ENCODE measurements around the gene ENPEP.
A peak's percentile ranks its signal among the peaks of the same experiment; 100 is the strongest.
"Not testable (repeated sequence)": the region's sequence is repeated elsewhere in the genome, so short reads cannot be mapped to it uniquely, and the experiment has no call there.

Gene ENPEP

GRCh38 chr4:110516106-110516922 is 40.4 kb downstream of the ENPEP start:
- DNase-seq (ENCODE audit: low read depth in 2 of 2), result peak; percentile 44 to 45

DNA sequence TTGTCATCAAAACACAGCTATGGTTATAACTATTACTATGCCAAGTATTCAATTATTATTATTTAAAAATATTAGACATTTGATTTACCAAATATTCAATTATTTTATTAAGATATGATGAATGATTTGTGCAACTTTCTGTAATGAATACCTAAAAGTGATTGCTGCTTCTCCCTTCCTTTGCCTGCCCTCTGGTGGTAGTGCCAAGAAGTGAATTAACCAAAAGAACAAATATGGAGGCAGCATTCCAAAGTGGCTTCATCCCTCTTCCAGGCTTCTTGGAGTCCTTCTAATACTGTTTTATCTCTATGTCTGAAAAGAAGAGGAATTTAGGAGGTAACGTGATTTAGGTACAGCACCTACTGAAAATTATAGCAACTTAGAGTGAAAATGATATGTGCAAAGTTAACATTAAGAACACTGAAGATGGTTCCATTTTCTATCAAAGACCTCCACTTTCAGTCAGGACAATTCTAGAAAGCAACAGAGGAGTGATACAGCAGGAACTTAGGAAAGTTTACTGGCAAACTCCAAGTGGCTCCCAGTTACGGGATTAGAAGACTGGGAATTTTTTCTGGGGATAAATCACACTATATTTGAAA is 43.0 kb downstream of the ENPEP start:
- DNase-seq (ENCODE audit: low read depth in 2 of 2), result no peak

DNA sequence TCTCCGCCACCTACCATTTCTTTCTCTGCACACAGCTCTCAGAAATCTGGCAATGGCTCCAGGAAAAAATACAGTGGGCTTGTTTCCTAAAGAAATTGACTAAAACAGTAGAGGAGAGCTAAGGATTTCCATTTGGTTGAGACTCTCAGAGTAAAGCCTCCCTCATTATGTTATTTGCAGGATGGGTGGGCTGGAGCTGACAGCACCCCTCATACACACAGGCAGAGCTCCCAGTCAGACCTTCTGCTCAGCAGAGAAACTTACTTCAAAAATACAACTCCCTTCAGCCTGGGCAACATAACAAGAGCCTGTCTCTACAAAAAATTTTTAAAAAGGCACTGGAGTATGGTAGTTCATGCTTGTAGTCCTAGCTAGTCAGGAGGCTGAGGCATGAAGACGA is 44.9 kb downstream of the ENPEP start:
- no peak for DNase-seq (ENCODE audit: low read depth in 2 of 2)

GRCh38 chr4:110526589-110526988 is 50.6 kb downstream of the ENPEP start:
- no peak for DNase-seq (ENCODE audit: low read depth in 2 of 2)

GRCh38 chr4:110527156-110527555 is 51.2 kb downstream of the ENPEP start:
- DNase-seq (ENCODE audit: low read depth in 2 of 2), result no peak

DNA sequence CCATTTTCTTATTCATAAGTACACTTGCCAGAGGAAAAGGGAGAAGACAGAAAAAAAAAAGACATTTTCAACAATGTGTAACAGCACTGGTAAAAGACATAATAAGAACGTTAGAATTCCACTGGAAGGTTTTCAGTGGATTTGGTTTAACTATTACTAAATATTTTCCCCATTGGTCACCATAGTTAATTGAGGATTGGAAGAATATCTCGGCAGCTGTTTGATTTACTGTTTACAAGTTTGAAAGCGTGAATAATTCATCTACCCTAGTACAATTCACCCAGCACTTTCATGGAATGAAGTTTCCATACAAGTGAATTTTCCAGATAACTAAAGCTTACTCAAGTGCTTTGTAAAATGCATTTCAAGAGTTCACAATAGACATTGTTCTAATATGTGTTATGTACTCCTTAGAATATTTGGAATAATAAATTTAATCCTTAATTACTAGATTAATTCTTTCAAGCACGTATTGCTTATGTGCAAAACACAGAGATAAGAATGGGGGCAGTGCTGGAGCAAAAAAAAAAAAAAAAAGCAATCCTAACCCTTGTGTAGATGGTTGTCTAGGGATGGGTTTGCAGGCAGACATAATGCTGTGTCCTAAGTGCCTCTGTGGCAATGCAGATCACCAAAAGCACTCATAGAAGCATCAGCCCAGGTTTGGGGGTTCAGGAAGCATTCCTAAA is 57.1 kb downstream of the ENPEP start:
- no peak for DNase-seq (ENCODE audit: low read depth in 2 of 2)

- no peak for DNase-seq (ENCODE audit: low read depth in 2 of 2)
Measured at GRCh38 chr4:110533590-110533910, 57.6 kb downstream of the ENPEP start.

DNA sequence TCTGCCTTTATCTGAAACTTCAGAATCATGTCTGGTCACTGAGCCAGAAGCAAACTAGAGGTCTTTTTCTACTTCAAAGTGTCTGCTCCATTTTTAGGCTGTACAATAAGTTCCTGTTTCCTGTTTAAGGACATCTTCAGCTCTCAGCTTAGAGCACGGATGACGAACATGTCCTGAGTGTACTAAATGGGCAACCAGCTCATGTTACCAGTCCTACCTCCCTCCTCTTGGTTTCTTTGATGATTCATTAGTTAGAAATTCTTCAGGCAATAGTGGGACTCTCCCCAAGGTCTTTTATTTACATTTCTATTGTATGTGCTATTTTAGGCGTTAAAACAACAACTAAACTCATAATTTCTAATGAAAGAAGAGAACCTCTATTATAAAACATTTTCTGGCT is 58.0 kb downstream of the ENPEP start:
- DNase-seq (ENCODE audit: low read depth in 2 of 2), result no peak

- no peak for DNase-seq (ENCODE audit: low read depth in 2 of 2)
Measured at GRCh38 chr4:110540581-110540980, 64.6 kb downstream of the ENPEP start.

DNA sequence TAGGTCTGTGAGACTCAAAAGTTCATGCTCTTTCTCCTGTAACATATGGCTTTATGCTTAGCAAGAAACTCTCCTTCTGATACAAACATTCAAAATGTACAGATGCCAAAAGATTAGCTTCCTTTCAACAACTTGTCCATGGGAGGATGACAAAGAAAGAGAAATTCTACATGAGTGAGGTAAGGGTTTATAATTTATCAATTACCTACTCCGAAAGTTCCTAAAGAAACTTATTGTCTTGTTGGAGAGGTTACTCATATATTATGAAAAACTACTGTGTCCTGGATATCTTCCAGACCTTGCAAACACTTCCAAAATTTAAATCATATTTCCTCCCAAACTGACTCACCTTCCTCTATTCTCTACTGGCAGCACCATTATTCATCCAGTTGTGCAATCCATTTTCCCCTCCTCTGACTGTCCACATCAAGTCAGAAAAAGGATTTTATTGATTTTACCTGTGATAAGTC is 65.1 kb downstream of the ENPEP start:
- no peak for DNase-seq (ENCODE audit: low read depth in 2 of 2)

- DNase-seq (ENCODE audit: low read depth in 2 of 2), result no peak
Measured at GRCh38 chr4:110543577-110543976, 67.6 kb downstream of the ENPEP start.

DNA sequence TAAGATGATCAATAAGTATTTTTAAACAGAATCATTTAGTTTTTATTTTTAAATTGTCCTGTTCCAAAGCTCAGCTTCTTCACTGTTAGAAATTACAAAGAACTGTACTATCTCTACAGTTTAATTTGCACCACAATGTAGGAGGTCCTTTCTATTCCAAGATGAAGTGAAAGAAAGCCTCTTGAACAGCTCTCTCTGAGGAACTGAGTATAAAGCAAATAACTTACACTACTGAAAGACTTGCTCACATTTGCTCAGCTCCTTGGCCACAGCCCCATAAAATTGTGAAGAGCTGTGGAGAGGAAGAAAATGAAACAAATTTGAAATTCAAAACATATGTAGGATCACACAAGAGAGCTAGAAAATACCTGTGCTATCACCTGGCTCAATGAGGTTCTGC is 68.6 kb downstream of the ENPEP start:
- DNase-seq (ENCODE audit: low read depth in 2 of 2), result no peak

GRCh38 chr4:110550260-110550659 is 74.3 kb downstream of the ENPEP start:
- DNase-seq (ENCODE audit: low read depth in 2 of 2), result no peak

DNA sequence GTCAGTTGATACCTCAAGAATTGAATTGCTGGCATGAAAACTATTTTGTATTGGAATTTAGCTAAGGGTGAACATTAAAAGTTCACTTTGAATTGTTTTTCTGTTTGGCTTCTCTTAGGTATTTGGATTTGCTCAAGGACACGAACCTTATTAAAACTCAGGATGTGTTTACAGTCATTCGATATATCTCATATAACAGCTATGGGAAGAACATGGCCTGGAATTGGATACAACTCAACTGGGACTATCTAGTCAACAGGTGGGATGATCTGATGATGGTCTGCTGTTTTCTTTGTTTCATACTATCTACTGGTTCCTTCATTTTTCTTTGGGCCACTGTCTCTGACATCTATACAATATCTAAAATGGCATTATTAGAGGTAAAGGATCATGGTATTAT is 77.2 kb downstream of the ENPEP start:
- DNase-seq (ENCODE audit: low read depth in 2 of 2), result no peak

GRCh38 chr4:110567214-110567613 is 91.3 kb downstream of the ENPEP start:
- no peak for DNase-seq (ENCODE audit: low read depth in 2 of 2)

GRCh38 chr4:110576696-110577095 is 100.7 kb downstream of the ENPEP start:
- DNase-seq (ENCODE audit: low read depth in 2 of 2), result not testable (repeated sequence)

DNA sequence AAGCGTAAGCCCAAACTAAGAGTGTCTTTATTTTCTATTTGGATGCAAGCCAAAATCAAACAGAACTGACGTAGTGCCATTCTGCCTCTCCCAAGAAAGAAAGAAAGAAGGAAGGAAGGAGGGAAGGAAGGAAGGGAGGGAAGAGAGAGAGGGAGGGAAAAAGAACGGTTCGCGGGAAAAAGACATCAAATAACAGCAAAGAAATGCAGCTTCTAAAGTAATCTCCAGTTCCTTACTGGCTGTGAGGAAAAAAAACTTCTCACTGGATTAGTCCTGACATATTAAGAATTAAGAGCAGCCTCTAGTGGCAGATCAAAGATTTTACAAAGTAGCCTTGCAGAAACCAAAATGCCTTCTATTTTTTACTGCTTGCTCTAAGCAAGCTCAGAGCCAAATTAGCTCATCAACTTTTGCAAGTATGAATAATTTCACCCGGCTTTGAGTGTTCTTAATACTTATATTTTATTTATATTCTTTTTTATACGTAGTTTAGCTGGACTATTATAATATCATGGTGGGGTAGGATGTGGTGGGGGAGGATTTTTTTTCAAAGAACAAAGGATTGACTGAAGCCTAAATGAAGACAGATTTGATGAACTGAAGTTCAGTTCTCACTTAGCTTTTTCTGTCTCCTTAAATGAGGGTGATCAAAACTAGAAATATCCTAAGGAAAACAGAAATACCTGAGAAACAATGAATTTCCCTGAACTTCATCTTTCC is 110.3 kb downstream of the ENPEP start:
- no peak for DNase-seq (ENCODE audit: low read depth in 2 of 2)

DNA sequence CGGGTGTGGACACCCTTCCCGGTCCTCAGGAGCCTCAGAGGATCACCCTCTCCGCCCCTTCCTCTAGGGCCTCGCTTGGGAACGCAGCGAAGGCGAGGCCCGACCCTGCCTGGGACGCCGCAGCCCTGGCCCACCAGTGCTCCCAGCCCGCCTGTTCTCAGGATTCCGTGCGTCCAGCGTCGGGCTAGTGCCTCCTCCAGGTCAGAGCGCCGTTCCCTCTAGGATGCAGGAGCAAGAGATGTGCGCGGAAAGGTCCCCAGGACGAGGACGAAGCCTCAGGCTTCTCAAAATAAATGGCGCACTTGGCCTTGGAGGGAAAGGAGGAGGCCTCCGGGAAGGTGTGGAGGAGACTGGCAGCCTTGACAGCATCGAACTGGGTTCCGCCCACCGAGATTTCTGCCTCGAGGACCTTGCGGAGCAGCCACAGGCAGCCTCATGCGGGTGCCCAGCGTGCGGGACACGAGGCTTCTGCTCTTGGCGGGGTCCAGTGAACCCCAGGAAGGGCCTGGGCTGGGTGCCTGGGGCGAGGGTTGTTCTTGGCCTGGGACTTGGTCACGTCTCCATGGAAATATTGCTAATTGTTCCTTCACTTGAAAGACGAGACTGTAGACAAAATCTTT is 111.8 kb downstream of the ENPEP start:
- DNase-seq (ENCODE audit: low read depth in 2 of 2), result no peak

- DNase-seq (ENCODE audit: low read depth in 2 of 2), result no peak
Measured at GRCh38 chr4:110589297-110589696, 113.3 kb downstream of the ENPEP start.

DNA sequence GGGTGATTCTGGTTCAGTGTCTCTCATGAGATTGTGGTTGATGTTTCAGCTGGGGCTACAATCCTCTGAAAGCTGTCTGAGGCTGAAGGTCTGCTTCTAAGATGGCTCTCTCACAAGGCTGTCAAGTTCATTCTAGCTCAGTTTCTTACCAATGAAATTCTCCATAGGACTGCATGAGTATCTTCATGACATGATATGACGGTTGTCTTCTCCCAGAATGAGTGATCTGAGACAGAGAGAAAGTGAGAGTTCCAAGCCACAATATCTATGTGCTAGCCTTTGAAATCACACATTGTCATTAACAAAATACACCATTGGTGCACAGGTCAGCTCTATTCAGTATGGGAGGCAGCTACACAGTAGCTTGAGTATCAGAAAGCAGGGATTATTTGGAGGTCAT is 119.6 kb downstream of the ENPEP start:
- no peak for DNase-seq (ENCODE audit: low read depth in 2 of 2)

DNA sequence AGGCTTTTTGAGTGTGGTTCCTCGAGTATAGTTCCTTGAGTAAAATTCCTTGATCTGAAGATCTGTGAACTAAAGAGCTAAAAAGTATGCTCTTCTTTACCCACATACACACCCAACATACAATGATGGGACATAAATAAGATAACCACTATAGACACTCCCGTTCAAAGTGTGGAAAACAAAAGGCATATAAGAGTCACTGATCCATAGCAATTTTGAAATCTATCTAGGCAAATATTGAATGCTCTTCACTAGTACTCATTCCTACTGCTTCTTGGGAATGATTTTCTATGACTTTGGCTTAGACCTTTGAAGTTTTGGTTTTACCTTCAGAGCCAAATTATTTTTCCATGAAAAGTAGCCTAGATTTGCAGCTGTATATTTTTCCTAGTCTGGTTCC is 120.5 kb downstream of the ENPEP start:
- no peak for DNase-seq (ENCODE audit: low read depth in 2 of 2)

- no peak for DNase-seq (ENCODE audit: low read depth in 2 of 2)
Measured at GRCh38 chr4:110597582-110597981, 121.6 kb downstream of the ENPEP start.
